NOMO-1 (cell line): ENCODE measurements around the gene SLC1A5.
"Not testable (repeated sequence)": the region's sequence is repeated elsewhere in the genome, so short reads cannot be mapped to it uniquely, and the experiment has no call there.

Experiments used
- DNase-seq, 2 experiments: peaks; one replicate each; lab custom pipeline; 2025; ENCODE audit not compliant: unreplicated experiment in 2 of 2; lab: John Stamatoyannopoulos, UW

Gene SLC1A5

GRCh38 chr19:46788262-46788967 lies at the start of gene SLC1A5:
Gene SLC1A5, minus strand, starts transcription at chr19:46788594. Its CDS starts 629 bp downstream, at chr19:46787965.
- DNase-seq: peak; percentile 93 to 94

GRCh38 chr19:46838160-46838559 lies 49.8 kb upstream of the SLC1A5 start:
- DNase-seq: no peak

GRCh38 chr19:46834984-46835383 lies 46.6 kb upstream of the SLC1A5 start:
- no peak for DNase-seq

DNA sequence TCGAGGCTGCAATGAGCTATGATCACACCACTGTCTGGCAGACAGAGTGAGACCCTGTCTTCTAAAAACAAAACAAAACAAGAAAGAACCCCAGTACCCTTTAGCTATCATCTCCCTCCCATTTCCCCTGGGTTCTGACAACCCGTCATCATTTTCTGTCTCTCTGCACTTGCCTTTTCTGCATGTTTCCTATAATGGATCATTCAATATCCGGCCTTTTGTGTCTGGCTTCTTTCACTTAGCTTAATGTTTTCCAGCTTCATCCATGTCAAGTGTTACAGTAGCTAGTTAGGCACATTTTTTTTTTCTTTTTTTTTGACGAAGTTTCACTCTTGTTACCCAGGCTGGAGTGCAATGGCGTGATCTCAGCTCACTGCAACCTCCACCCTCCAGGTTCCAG lies 45.7 kb upstream of the SLC1A5 start:
- DNase-seq: no peak

- DNase-seq: no peak
Observed at GRCh38 chr19:46830864-46831263, 42.5 kb upstream of the SLC1A5 start.

DNA sequence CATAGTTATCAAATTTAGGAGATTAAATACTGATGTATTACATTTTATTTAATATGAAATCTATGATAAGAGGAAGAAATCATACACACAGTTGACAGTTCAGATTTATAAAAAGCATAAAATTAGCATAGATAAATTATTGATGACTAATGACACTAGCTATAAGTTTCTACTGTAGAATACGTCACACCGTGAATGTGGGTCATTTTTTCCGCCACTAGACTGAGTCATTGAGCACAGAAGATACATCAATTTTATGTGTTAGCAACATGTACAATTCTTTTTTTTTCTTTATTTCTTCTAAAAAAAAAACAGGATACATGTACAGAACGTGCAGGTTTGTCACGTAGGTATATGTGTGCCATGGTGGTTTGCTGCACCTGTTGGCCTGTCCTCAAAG lies 40.1 kb upstream of the SLC1A5 start:
- no peak for DNase-seq

DNA sequence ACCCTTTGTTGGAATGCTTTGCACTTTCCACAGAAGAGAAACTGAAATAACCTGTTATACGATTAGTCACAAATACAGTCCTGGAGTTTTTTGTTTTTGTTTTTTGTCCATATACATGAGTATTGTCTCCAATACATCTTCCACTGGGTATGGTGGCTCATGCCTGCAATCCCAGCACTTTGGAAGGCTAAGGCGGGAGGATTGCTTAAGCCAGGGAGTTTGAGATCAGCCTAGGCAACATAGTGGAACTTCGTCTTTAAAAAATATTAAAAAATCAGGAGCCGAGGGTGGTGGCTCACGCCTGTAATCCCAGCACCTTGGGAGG lies 37.3 kb upstream of the SLC1A5 start:
- DNase-seq: no peak

DNA sequence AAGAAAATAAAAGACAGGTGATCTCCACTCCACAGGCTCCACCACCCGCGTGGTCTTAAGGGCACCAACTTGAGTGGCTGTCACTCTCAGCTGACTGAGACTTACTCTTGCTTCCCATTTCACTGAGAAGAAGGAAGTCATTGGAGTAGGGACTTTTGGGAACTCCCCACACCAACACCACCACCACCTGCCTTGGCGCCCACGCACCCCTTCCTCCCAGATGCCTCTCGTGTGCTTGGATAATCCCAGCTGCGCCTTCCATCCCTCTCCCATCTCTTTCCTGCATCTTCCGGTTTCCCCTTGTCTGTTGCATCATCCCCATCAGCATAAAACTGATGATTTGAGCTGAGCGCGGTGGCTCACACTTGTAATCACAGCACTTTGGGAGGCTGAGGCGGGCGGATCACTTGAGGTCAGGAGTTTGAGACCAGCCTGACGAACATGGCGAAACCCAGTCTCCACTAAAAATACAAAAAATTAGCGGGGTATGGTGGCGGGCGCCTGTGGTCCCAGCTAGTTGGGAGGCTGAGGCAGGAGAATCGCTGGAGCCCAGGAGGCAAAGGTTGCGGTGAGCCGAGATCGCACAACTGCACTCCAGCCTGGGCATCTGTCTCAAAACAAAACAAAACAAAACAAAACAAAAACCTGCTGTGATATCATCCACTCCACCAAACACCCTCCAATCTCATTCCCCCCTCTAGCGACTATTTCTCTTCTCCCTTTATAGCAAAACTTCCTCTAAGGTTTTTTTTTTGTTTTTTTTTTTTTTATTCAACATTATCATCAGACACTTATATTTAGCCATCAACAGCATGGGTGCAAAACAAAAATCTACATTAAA lies 36.7 kb upstream of the SLC1A5 start:
- peak; percentile 28 to 49 for DNase-seq

GRCh38 chr19:46823049-46823448 lies 34.7 kb upstream of the SLC1A5 start:
- no peak for DNase-seq

GRCh38 chr19:46822410-46822787 lies 34.0 kb upstream of the SLC1A5 start:
- not testable (repeated sequence) for DNase-seq

DNA sequence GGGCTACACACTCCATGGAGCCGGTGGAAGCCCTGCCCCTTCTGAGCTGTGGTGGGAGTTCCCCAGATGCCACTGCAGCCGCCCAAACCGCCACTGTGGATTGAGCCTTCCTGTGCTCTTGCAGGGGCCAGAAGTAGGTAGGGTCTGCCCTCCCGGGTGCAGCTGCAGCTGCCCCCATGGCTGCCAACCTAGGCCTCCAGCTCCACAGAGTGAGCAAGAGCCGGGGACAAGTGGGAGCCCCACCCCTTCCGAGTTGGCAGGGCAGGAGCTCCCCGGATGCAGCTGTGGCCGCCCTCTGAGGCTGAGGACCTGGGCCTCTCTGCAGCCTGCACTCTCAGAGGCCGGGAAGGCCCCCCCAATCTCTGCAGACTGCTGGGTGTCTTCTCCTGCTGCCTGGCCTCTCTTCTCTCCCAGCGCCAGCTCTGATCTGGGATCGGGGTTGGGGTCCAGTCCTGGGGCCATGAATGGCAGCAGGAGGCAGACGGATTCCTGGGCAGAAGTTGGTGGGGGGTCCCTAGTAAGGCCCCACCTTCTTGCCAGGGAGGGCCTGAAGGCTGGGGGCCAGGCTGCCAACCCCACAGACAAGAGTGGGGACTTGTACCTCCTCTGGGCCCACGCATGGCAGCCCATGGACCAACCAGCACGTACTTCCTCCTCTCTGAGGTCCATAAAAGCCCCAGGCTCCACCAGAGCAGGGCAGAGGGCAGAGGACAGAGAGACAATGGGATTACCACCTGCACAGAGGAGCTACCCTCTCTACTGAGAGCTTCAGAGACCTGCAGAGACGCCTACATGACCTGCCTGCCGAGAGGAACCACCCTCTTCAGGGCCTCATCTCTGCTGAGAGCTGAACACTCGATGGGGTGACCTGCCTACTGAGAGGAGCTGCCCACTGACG lies 33.4 kb upstream of the SLC1A5 start:
- DNase-seq: no peak

DNA sequence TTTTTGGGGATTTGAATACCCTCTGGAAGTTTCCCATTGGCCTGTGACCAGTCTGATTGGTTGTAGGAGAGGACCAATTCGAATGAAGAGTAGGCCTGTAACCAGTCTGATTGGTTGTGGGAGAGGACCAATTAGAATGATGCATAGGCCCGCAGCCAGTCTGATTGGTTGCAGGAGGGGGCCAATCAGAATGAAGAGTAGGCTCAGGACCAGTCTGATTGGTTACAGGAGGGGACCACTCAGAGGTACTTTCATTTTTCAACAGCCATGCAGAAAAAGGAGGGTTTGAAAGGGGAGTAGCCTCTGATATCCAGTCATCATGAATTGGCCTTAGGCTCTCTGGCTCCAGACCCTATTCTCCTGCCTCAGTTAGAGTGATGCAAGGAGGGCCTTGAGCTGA lies 30.4 kb upstream of the SLC1A5 start:
- no peak for DNase-seq

DNA sequence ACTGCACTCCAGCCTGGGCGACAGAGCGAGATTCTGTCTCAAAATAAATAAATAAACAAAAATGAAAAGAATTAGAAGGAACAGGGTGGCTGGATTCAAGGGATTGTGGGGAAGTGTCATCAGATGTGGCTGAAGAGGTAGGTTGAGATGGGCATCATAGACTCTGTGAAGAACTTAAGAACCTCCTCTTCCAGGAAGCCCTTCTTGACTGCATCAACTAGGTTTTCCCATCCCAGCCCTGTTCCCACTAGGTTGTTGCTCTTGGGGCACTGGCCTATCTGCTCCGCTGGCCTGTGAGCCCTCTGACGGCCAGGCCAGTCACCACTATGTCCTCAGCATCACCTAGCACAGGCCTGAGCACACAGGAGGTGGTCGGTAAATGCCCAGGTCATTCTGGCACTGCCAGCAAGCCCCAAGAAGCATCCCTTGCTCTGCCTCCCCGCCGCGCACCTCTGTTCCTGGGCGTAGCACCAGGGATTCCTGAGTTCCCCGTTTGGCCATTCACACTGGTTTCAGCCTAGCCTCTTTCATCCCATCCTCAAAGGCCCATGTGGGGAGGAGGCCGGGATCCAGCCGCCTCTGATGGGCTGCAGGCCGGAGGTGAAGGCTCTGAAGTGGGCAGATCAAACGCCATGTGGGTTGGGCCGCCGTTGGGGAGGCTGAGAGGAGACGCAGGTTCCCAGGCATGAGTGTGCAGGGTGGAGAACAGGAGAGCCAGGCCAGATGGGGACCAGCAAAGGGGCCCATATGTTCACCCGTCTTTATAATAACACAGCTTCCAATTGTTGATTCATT lies 27.6 kb upstream of the SLC1A5 start:
- DNase-seq: no peak

GRCh38 chr19:46813839-46814358 lies 25.5 kb upstream of the SLC1A5 start:
- no peak for DNase-seq

DNA sequence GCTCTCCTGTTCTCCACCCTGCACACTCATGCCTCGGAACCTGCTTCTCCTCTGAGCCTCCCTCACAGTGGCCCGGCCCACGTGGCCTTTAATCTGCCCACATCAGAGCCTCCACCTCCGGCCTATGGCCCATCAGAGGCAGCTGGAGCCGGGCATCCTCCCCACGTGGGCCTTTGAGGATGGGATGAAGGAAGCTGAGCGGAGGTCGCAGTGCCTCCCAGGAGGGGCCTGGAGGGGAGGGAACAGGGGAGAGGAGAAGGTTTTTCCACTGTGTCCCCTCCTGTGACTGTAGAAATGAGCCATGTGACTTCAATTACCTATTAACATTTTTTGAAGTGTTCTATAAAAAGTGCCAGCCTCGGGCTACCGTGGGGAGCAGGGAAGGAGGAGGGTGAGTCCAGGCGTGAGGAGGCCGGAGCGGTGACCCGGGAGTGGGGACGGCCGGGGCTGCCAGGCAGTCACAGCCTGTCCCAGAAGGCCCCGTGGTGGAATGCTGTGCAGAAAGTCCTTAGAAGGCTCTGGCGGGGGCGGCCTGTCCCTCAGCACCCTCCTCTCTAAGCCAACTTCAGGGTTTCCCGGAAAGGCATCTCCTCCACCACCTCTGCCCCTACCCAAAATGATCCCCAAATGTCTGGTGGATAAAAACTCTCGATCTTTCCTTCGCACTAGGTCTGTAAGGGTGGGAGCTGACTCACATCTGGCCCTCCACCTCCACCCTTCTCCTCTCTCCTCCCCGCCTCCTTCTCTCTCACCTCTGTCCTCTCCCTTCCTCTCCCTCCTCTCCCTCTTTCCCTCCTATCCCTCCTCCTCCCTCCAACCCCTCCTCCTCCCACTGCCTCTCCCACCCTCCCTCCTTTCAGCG lies 24.8 kb upstream of the SLC1A5 start:
- no peak for DNase-seq

DNA sequence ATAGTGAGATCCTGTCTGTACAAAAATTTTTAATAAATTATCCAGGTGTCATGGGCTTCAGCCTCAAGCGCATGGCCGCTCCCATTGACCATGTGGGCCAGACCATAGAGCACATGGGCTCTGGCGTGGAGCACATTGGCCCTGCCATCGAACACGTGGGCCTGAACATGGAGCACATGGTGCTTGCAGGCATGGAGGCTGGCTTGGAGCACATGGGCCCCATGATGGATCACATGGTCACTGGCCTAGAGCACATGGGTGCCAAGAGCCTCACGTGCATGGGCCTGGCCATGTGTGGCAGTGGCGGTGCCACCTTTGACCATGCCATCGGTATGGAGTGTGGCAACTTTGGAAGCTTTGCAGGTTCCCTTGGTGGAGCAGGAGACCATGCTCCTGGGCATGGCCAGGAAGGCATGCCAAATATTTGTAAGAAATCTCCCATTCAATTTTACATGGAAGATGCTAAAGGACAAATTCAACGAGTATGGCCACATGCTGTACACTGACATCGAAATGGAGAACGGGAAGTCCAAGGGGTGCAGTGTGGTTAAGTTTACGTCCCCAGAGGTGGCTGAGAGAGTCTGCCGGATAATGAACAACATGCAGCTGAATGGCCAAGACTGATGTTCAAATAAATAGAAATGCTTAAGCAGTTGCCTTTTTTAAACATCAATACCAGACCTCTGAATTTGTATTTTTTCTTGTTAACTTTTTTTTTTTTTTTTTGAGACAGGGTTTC lies 21.3 kb upstream of the SLC1A5 start:
- no peak for DNase-seq

GRCh38 chr19:46806656-46807055 lies 18.3 kb upstream of the SLC1A5 start:
- DNase-seq: no peak

DNA sequence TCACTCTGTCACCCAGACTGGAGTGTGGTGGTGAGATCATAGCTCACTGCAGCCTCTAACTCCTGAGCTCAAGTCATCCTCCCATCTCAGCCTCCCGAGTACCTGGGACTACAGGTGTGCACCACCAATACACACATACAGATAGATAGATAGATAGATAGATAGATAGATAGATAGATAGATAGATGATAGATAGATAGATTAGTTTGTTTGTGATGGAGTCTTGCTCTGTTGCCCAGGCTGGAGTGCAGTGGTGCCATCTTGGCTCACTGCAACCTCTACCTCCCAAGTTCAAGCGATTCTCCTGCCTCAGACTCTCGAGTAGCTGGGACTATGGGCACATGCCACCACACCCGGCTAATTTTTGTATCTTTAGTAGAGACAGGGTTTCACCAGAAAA lies 16.0 kb upstream of the SLC1A5 start:
- DNase-seq: not testable (repeated sequence)

- no peak for DNase-seq
Observed at GRCh38 chr19:46803555-46803954, 15.2 kb upstream of the SLC1A5 start.
